GM18873 (cell line): ENCODE measurements around the gene CFAP54.

Experiments
- ATAC-seq: cut with Tn5 transposase; IDR thresholded peaks from one replicate; pipeline ENCODE4 v1.9.1; 2021; ENCODE audit warnings: mild to moderate bottlenecking, moderate library complexity, moderate number of reproducible peaks; ENCODE audit not compliant: unreplicated experiment, low FRiP score

Gene CFAP54

DNA sequence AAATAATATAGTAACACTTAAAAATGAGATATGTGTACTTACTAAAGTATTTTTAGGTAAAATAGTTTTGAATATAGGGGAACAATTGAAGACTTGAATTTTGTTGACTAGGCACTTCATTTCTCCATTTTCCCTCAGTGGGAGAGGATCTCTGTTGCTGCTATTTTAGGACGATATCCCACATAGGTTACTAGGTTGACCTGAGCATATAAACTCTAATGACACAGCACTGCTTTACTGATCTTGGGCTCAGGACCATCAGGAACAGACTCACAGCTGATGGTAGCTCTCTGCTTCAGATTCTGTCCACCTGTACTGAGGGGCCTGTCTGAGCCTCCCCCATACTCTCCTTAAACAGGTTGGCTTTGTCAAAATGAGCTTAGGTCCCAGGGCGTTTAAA, 423.6 kb downstream of the CFAP54 start:
- ATAC-seq, result no peak

DNA sequence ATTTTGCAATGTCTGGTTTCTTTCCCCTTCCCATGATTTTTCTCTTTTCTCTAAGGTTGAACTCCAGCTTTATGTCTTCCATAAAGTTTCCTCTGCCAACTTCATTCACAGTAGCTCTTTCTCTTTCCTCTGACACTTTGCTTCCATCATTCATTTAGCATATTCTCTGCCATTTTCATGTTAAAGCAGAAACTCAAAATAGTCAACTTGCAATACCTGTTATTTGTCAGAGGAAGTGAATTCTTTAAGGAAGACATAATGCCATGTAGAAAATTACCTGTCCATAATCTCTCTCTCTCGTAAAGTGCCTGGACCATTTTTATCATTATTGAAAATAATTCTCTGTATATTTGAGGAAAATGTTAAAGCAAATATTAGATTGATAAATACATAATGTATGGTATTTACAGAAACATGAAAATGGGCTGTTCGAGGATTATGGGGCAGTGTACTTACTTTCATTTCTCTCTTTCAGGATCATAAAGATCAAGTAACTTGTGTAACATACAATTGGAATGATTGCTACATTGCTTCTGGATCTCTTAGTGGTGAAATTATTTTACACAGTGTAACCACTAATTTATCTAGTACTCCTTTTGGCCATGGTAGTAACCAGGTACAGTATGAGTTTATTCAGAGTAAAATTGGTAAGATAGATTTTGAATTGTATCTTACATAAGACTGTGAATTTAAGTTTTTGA, 430.3 kb downstream of the CFAP54 start:
- no peak for ATAC-seq
